ENCODE measurements around the gene UNC93B1. TPM values are rescaled to one million over a fixed set of nuclear protein-coding genes. Genes with fewer than 3 reads are reported as not detected.

Gene UNC93B1, protein sequence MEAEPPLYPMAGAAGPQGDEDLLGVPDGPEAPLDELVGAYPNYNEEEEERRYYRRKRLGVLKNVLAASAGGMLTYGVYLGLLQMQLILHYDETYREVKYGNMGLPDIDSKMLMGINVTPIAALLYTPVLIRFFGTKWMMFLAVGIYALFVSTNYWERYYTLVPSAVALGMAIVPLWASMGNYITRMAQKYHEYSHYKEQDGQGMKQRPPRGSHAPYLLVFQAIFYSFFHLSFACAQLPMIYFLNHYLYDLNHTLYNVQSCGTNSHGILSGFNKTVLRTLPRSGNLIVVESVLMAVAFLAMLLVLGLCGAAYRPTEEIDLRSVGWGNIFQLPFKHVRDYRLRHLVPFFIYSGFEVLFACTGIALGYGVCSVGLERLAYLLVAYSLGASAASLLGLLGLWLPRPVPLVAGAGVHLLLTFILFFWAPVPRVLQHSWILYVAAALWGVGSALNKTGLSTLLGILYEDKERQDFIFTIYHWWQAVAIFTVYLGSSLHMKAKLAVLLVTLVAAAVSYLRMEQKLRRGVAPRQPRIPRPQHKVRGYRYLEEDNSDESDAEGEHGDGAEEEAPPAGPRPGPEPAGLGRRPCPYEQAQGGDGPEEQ
- total RNA-seq (10.3 TPM), polyA plus RNA-seq (30.8 TPM)
- long read RNA-seq, donor 1, result 0 reads
- long read RNA-seq, donor 2, result 0 reads
- long read RNA-seq, donor 3, partial matches to known transcripts, result 0 of 3 reads
- long read RNA-seq, donor 3, other reads (novel, unspliced or antisense), result 0 of 3 reads
- long read RNA-seq, donor 4, partial matches to known transcripts, result 0 of 1 reads
- long read RNA-seq, donor 4, other reads (novel, unspliced or antisense), result 0 of 1 reads
- long read RNA-seq, donor 5, transcript UNC93B1-201 (11 exons, 2,316 nt), result major isoform, 7 of 8 reads
- long read RNA-seq, donor 5, partial matches to known transcripts, result 0 of 8 reads
- long read RNA-seq, donor 5, other reads (novel, unspliced or antisense), result 0 of 8 reads
- long read RNA-seq, donor 6, transcript UNC93B1-201 (11 exons, 2,316 nt), result major isoform, 5 of 5 reads
- long read RNA-seq, donor 6, partial matches to known transcripts, result 0 of 5 reads
- long read RNA-seq, donor 6, other reads (novel, unspliced or antisense), result 0 of 5 reads
- long read RNA-seq, donor 7, partial matches to known transcripts, result 0 of 2 reads
- long read RNA-seq, donor 7, other reads (novel, unspliced or antisense), result 0 of 2 reads
- long read RNA-seq, donor 8, transcript UNC93B1-201 (11 exons, 2,316 nt), result major isoform, 6 of 7 reads
- long read RNA-seq, donor 8, partial matches to known transcripts, result 0 of 7 reads
- long read RNA-seq, donor 8, other reads (novel, unspliced or antisense), result 0 of 7 reads
- long read RNA-seq, donor 9, partial matches to known transcripts, result 0 of 1 reads
- long read RNA-seq, donor 9, other reads (novel, unspliced or antisense), result 0 of 1 reads
- long read RNA-seq, donor 10, result 0 reads

DNA sequence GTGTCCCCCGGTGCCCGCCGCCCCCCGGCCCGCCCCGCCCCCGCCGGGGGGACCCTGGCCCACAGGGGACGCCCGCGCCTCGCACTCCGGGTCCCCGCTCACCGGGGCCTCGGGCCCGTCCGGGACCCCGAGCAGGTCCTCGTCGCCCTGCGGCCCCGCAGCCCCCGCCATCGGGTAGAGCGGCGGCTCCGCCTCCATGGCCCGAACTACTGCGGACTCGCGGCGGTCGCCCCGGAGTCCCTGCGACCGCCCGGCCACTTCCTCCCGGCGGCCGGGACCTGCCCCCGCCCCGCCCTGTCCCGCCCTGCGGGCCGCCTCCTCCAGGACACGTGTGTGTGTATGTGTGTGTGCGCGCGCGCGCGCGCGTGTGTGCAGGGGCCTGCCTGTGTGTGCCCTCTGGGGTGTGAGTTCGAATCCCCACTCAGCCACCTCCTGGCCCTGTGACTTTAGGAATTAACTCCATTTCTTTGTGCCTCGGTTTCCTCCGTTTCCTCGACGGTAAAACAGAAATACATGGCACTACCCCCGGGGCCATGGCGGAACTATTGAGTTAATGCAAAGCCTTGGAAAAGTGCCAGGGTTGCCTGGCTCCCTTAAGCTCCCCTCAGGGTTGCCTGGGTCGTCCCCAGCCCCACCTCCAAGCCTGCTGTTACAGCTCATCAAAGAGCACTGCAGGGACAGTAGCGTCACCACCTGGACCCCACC, at the start of gene UNC93B1:
Gene UNC93B1, minus strand, starts transcription at position 252 of the 705 bp plus-strand sequence. Its CDS starts 54 bp downstream, at position 198.
- H3K4me1 ChIP-seq (ENCODE audit: control insufficient read depth in 2 of 2, insufficient read depth in 2 of 2, low read length in 2 of 2), result peaks cover 10 to 13% of the 10 kb centered on the region in 2 donors
- peaks cover 23 to 58% of the 10 kb centered on the region in 2 donors for H3K27me3 ChIP-seq (ENCODE audit: control insufficient read depth in 2 of 2, insufficient read depth in 1 of 2, low read length in 1 of 2)
- H3K4me3 ChIP-seq (ENCODE audit: low read length in 2 of 2), result peak within 1 kb of the TSS; percentile 22 to 60
- peaks cover 0 to 4% of the 10 kb centered on the region in 2 donors for H3K9me3 ChIP-seq (ENCODE audit: control insufficient read depth in 2 of 2, insufficient read depth in 1 of 2, low read length in 1 of 2)
- DNase-seq (ENCODE audit: low read depth in 6 of 9, low spot score in 9 of 9), result peak in 3 of 9 donors; percentile 41 to 50 (median 45)
- H3K27ac ChIP-seq (ENCODE audit: low read depth in 1 of 2, low read length in 1 of 2), result peak within 1 kb of the TSS in 1 of 2 donors; percentile 48
- whole genome bisulfite sequencing, result 5% methylated on average over 64 of the region's 64 CpGs
- no peaks in the 10 kb centered on the region for H3K36me3 ChIP-seq (ENCODE audit: control insufficient read depth in 2 of 2, insufficient read depth in 2 of 2, low read length in 1 of 2)

DNA sequence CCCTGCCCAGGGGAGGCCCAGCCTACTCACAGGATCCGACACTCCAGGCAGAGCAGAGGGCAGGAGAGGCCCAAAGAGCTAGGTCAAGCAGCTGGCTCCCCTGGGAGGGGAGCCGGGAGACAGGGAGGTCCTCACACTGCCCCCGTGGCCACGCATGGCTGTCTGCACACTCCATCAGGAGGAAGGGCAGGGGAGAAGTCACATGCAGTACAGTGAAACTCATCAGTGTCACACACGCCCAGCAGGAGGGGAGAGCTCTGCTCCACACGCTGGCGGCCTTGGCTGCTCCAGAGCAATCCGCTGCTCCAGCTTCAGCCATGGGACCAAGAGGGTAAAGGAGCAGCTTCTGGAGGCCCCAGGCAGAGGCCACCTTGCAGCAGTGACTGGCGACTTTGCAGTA, 49.2 kb upstream of the UNC93B1 start:
- no peak overlapping the region for H3K4me3 ChIP-seq (ENCODE audit: low read length in 2 of 2)
- no peaks in the 10 kb centered on the region for H3K9me3 ChIP-seq (ENCODE audit: control insufficient read depth in 2 of 2, insufficient read depth in 1 of 2, low read length in 1 of 2)
- H3K36me3 ChIP-seq (ENCODE audit: control insufficient read depth in 2 of 2, insufficient read depth in 2 of 2, low read length in 1 of 2), result peaks cover 38 to 55% of the 10 kb centered on the region in 2 donors
- H3K27ac ChIP-seq (ENCODE audit: low read depth in 1 of 2, low read length in 1 of 2), result no peak overlapping the region
- no peak for DNase-seq (ENCODE audit: low read depth in 6 of 9, low spot score in 9 of 9)
- H3K4me1 ChIP-seq (ENCODE audit: control insufficient read depth in 2 of 2, insufficient read depth in 2 of 2, low read length in 2 of 2), result no peaks in the 10 kb centered on the region
- no peaks in the 10 kb centered on the region for H3K27me3 ChIP-seq (ENCODE audit: control insufficient read depth in 2 of 2, insufficient read depth in 1 of 2, low read length in 1 of 2)
- 95% methylated on average over 9 of the region's 9 CpGs for WGBS

DNA sequence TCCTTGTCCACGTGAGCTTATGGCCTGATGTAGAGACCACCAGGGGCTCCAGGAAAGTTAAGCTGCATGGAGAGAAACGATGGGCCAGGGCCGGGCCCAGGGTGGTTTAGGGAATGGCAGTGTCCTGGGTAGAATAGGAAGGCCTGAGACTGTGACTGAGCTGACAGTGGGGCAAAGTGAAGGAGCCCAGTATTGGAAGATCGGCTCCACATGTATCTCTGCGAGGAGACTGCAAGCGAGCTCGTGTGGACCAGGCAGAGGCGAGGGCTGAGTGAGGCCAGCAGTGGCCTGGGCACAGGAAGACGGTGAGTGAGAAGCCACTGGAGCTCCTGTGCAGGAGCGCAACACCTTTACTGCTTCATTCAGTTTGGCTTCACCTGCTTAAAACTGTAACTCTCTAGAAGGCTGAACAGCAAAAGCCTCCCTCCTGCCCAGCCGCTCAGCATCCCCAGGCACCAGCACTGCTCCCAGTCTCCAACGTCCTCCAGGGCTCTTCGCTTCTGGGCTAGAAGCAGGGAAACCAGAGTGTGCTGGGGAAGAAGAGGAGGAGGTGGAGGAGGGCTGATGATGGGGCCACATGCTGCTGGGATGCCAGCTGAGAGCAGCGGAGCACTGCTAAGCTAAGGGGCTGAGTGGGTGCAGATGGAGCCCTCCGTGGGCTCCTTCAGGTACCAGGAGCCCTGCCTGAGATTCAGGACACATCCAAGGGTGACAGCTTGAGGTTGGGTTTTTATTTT, 48.4 kb upstream of the UNC93B1 start:
- peaks cover 38 to 62% of the 10 kb centered on the region in 2 donors for H3K36me3 ChIP-seq (ENCODE audit: control insufficient read depth in 2 of 2, insufficient read depth in 2 of 2, low read length in 1 of 2)
- H3K9me3 ChIP-seq (ENCODE audit: control insufficient read depth in 2 of 2, insufficient read depth in 1 of 2, low read length in 1 of 2), result no peaks in the 10 kb centered on the region
- no peak for DNase-seq (ENCODE audit: low read depth in 6 of 9, low spot score in 9 of 9)

DNA sequence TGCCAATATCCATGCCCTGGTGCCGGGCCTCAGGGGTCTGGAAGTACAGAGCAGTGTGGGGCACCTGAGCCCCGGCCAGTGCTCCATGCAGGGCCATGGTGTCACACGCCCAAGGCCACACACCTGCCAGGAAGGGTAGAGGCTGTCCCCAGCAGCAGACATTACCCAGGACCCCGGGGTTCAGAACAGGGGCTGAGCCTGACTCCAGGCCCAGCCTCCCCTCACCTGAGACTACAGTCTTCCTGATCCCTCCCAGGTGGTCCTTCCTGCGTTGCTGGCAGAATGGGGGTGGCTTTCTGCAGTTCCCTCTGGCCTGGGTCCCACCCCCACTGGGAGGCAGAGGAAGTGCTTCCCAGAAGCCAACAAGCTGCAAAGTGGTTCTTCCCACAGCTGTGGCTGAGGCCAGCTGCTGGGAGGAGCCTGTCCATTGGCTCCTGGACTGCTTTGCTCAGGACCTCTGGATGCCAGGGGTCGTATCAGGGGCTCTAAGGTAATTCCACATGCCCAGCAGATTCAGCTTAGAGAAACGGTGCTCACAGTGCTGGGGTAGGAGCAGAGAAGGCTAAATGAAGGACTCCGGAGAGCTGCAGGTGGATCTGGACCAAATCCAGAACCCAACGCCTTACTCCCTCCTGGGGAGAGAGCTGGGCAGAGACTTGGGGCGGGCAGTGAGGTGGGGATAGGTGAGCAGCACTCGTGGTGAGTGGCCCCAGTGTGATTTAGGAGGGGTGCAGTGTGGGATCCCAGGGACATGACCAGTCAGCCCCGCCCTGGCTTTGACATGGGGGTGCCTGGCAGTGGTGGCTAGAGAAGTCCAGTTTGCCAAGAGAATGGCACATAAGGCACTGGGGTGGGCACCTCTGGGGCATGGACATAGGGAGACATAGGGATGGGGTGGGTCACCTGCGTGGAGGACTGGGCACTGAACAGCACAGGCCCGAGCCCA, 47.6 kb upstream of the UNC93B1 start:
- Histone ChIP-seq H3K27ac (ENCODE audit: low read depth in 1 of 2, low read length in 1 of 2) (no peak overlapping the region), H3K9me3 (ENCODE audit: control insufficient read depth in 2 of 2, insufficient read depth in 1 of 2, low read length in 1 of 2) (no peaks in the 10 kb centered on the region), H3K4me3 (ENCODE audit: low read length in 2 of 2) (no peak overlapping the region), H3K36me3 (ENCODE audit: control insufficient read depth in 2 of 2, insufficient read depth in 2 of 2, low read length in 1 of 2) (peaks cover 42 to 65% of the 10 kb centered on the region in 2 donors), H3K4me1 (ENCODE audit: control insufficient read depth in 2 of 2, insufficient read depth in 2 of 2, low read length in 2 of 2) (no peaks in the 10 kb centered on the region), H3K27me3 (ENCODE audit: control insufficient read depth in 2 of 2, insufficient read depth in 1 of 2, low read length in 1 of 2) (no peaks in the 10 kb centered on the region)
- 97% methylated on average over 14 of the region's 14 CpGs for WGBS
- no peak for DNase-seq (ENCODE audit: low read depth in 6 of 9, low spot score in 9 of 9)

More for the DNA sequence above, 48.4 kb upstream of the UNC93B1 start:
- Histone ChIP-seq H3K27ac (ENCODE audit: low read depth in 1 of 2, low read length in 1 of 2) (no peak overlapping the region), H3K4me1 (ENCODE audit: control insufficient read depth in 2 of 2, insufficient read depth in 2 of 2, low read length in 2 of 2) (no peaks in the 10 kb centered on the region), H3K27me3 (ENCODE audit: control insufficient read depth in 2 of 2, insufficient read depth in 1 of 2, low read length in 1 of 2) (no peaks in the 10 kb centered on the region), H3K4me3 (ENCODE audit: low read length in 2 of 2) (no peak overlapping the region)
- 97% methylated on average over 15 of the region's 15 CpGs for WGBS

DNA sequence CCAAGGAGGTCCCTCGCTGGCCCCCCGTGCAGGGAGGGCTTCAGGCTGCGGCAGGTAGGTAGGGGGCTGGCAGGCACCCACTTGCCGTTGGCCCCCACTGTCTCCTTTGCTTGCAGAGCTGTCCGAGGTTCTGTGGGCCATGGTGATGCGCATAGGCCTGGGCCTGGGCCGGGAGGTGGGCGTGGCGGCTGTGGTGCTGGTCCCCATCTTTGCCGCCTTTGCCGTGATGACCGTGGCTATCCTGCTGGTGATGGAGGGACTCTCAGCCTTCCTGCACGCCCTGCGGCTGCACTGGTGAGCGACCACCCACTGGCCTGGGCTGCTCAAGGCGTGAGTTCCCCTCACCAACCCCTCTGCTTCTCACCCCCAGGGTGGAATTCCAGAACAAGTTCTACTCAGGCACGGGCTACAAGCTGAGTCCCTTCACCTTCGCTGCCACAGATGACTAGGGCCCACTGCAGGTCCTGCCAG, 46.5 kb upstream of the UNC93B1 start:
- no peak for DNase-seq (ENCODE audit: low read depth in 6 of 9, low spot score in 9 of 9)
- Histone ChIP-seq H3K4me1 (ENCODE audit: control insufficient read depth in 2 of 2, insufficient read depth in 2 of 2, low read length in 2 of 2) (no peaks in the 10 kb centered on the region), H3K36me3 (ENCODE audit: control insufficient read depth in 2 of 2, insufficient read depth in 2 of 2, low read length in 1 of 2) (peaks cover 47 to 73% of the 10 kb centered on the region in 2 donors), H3K4me3 (ENCODE audit: low read length in 2 of 2) (no peak overlapping the region), H3K27me3 (ENCODE audit: control insufficient read depth in 2 of 2, insufficient read depth in 1 of 2, low read length in 1 of 2) (no peaks in the 10 kb centered on the region), H3K27ac (ENCODE audit: low read depth in 1 of 2, low read length in 1 of 2) (no peak overlapping the region), H3K9me3 (ENCODE audit: control insufficient read depth in 2 of 2, insufficient read depth in 1 of 2, low read length in 1 of 2) (no peaks in the 10 kb centered on the region)
- WGBS, result 99% methylated on average over 18 of the region's 18 CpGs

DNA sequence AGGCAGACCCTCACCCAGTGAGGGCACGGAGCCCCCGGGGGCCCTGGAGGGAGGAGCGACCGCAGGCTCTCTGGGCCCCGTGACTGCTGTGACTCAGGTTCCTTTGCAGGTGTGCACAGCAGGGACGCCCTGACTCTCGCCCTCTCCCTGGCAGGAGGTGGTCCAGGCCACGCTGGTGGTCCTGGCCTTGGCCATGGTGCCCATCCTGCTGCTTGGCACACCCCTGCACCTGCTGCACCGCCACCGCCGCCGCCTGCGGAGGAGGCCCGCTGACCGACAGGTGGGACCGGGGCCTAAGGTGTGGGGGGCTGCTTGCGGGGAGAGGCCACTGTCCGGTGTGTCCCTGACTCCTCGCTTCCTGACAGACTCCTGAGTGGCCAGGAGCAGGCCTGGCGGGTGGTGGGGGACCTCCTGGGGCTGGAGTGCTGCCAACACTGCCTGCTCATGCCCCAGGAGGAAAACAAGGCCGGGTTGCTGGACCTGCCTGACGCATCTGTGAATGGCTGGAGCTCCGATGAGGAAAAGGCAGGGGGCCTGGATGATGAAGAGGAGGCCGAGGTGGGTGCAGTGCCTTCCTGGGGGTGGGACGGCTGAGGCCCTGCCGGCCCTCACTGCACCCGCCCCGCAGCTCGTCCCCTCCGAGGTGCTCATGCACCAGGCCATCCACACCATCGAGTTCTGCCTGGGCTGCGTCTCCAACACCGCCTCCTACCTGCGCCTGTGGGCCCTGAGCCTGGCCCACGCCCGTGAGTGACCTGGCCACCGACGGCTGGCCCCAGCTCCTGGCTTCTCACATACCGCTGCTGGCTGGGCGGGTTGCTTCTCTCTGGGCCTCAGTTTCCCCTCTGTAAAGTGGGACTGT, 45.8 kb upstream of the UNC93B1 start:
- Histone ChIP-seq H3K4me3 (ENCODE audit: low read length in 2 of 2) (no peak overlapping the region), H3K27ac (ENCODE audit: low read depth in 1 of 2, low read length in 1 of 2) (no peak overlapping the region), H3K36me3 (ENCODE audit: control insufficient read depth in 2 of 2, insufficient read depth in 2 of 2, low read length in 1 of 2) (peaks cover 48 to 79% of the 10 kb centered on the region in 2 donors), H3K27me3 (ENCODE audit: control insufficient read depth in 2 of 2, insufficient read depth in 1 of 2, low read length in 1 of 2) (no peaks in the 10 kb centered on the region), H3K4me1 (ENCODE audit: control insufficient read depth in 2 of 2, insufficient read depth in 2 of 2, low read length in 2 of 2) (no peaks in the 10 kb centered on the region), H3K9me3 (ENCODE audit: control insufficient read depth in 2 of 2, insufficient read depth in 1 of 2, low read length in 1 of 2) (no peaks in the 10 kb centered on the region)
- no peak for DNase-seq (ENCODE audit: low read depth in 6 of 9, low spot score in 9 of 9)
- WGBS, result 98% methylated on average over 40 of the region's 40 CpGs

Data from thymus (tissue), 14 donors.